HepG2 (cell line): ENCODE results near the gene CEP131. TPM values are rescaled to one million over a fixed set of nuclear protein-coding genes. Genes with fewer than 3 reads are reported as not detected.

ENCODE experiments used
- ARNT ChIP-seq: fragments of 450-650 bp; IDR thresholded peaks from 2 replicates; pipeline ENCODE4 v1.6.1; 2017
- POLR2G ChIP-seq: fragments of 200-400 bp; formaldehyde crosslinking; IDR thresholded peaks from 2 replicates; pipeline ENCODE4 v1.6.1; 2018; ENCODE audit warnings: mild to moderate bottlenecking, low read depth, low read length, moderate library complexity
- PRMT3 ChIP-seq: sonication (generic); formaldehyde crosslinking; IDR thresholded peaks from 2 replicates; pipeline ENCODE4 v1.8.1; 2022; ENCODE audit warnings: low read depth, mild to moderate bottlenecking, moderate library complexity, missing genetic modification reagents, borderline replicate concordance
- ZHX2 ChIP-seq, 2 experiments: sonication (generic) in 1 of 2; formaldehyde crosslinking in 1 of 2; IDR thresholded peaks; 2 replicates each; pipeline versions ENCODE4 v1.6.1 to v1.9.0; 2014 to 2022; ENCODE audit warnings: antibody characterized with exemption in 1 of 2, borderline replicate concordance in 1 of 2, inconsistent platforms in 1 of 2, low read depth in 1 of 2, missing genetic modification reagents in 1 of 2
- ZNF33B ChIP-seq: sonication (generic); formaldehyde crosslinking; IDR thresholded peaks from 2 replicates; pipeline ENCODE4 v1.5.1; 2020; ENCODE audit warnings: mild to moderate bottlenecking, missing genetic modification reagents
- ZNF446 ChIP-seq: sonication (generic); formaldehyde crosslinking; IDR thresholded peaks from 2 replicates; pipeline ENCODE4 v1.5.0; 2020; ENCODE audit warnings: mild to moderate bottlenecking, missing genetic modification reagents
- ZNF816 ChIP-seq: sonication (generic); formaldehyde crosslinking; IDR thresholded peaks from 2 replicates; pipeline ENCODE4 v1.8.0; 2022; ENCODE audit warnings: missing genetic modification reagents, mild to moderate bottlenecking, borderline replicate concordance
- ZSCAN31 ChIP-seq: sonication (generic); formaldehyde crosslinking; IDR thresholded peaks from 2 replicates; pipeline ENCODE4 v1.5.0; 2020; ENCODE audit warnings: low read depth, mild to moderate bottlenecking, missing genetic modification reagents
- polyA plus RNA-seq, 8 experiments: library from polyadenylated mRNA; depleted of rRNA in 3 of 8; stranded (reverse) in 7 of 8; unstranded in 1 of 8; fragments of >200 nt; fragmentation: Illumina TruSeq in 4 of 8; extraction: Trizol in 4 of 8; gene quantifications; 2 replicates each; pipeline versions ENCODE4 v1.2.1 to v1.2.3, GENCODE V29; 2011 to 2016; ENCODE audit warnings: low read depth in 4 of 8, missing spikeins in 1 of 8, mixed read lengths in 1 of 8; ENCODE audit not compliant: insufficient read depth in 1 of 8
- total RNA-seq, 5 experiments: library from RNA; depleted of rRNA; stranded (reverse); fragments of >200 nt; fragmentation: Illumina TruSeq; extraction: Trizol; gene quantifications; 2 replicates each; pipeline ENCODE4 v1.2.3, GENCODE V29; 2016; ENCODE audit warnings: low read depth in 1 of 5
- TF ChIP-seq, protein P1 (sequence below): sonication (generic); formaldehyde crosslinking; IDR thresholded peaks from 2 replicates; pipeline ENCODE4 v1.4.0; 2020; ENCODE audit warnings: missing genetic modification reagents

CEP131 gene
- total and polyA plus RNA-seq, 2 of the 13 experiments (the other 11 are each of a cell fraction or from before 2014, with no cell fraction given), result 5.0 to 16.8 TPM

DNA sequence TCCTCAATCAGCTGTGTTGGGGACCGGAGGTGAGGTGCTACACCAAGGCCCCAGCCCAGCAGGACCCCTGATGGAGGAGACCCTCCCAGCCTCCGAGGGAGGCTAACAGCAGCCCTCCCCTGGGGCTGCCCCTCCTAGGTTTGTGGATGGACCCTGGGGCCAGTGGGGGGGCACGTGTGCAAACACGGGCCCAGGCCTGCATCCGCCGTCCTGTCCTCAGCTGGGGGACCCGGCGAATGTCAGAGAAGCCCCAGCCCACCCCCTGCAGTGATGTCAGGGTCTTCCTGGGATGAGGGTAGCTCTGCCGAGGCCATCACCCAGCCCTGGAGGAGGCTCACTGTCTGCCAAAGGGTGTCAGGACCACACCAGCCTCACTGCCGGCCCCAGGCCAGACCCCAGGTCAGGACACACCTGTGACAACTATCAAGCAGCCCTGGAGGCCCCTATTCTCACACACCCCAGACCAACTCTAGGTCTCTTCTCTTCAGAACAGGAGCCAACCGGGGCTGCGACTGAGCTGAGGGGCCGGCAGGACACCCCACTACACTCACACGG, 26.7 kb downstream of the CEP131 start (continued):
- TF ChIP-seq, protein P1, sequence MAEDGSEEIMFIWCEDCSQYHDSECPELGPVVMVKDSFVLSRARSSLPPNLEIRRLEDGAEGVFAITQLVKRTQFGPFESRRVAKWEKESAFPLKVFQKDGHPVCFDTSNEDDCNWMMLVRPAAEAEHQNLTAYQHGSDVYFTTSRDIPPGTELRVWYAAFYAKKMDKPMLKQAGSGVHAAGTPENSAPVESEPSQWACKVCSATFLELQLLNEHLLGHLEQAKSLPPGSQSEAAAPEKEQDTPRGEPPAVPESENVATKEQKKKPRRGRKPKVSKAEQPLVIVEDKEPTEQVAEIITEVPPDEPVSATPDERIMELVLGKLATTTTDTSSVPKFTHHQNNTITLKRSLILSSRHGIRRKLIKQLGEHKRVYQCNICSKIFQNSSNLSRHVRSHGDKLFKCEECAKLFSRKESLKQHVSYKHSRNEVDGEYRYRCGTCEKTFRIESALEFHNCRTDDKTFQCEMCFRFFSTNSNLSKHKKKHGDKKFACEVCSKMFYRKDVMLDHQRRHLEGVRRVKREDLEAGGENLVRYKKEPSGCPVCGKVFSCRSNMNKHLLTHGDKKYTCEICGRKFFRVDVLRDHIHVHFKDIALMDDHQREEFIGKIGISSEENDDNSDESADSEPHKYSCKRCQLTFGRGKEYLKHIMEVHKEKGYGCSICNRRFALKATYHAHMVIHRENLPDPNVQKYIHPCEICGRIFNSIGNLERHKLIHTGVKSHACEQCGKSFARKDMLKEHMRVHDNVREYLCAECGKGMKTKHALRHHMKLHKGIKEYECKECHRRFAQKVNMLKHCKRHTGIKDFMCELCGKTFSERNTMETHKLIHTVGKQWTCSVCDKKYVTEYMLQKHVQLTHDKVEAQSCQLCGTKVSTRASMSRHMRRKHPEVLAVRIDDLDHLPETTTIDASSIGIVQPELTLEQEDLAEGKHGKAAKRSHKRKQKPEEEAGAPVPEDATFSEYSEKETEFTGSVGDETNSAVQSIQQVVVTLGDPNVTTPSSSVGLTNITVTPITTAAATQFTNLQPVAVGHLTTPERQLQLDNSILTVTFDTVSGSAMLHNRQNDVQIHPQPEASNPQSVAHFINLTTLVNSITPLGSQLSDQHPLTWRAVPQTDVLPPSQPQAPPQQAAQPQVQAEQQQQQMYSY (CRISPR knock-in tag), result no peak
- no peak for TF ChIP-seq POLR2G
- no peak for TF ChIP-seq ZNF33B (CRISPR knock-in tag)
- TF ChIP-seq ZHX2 (IDR thresholded peaks at IDR 0.05; ENCODE audit: low read depth), result no peak
- no peak for TF ChIP-seq ZHX2 (CRISPR knock-in tag; IDR thresholded peaks at IDR 0.05; ENCODE audit: borderline replicate concordance)
- no peak for TF ChIP-seq ARNT
- no peak for TF ChIP-seq ZNF816 (CRISPR knock-in tag)
- TF ChIP-seq PRMT3 (CRISPR knock-in tag), result no peak
- no peak for TF ChIP-seq ZSCAN31 (CRISPR knock-in tag)
- TF ChIP-seq ZNF446 (CRISPR knock-in tag), result no peak
